Measurements from ENCODE around the gene TMTC4.

TMTC4 gene

GRCh38 chr13:100667894-100668293 lies 6.7 kb downstream of the TMTC4 start:
- CTCF ChIA-PET = no interaction called here
- no peaks in the 10 kb centered on the region for H3K9me3 ChIP-seq (ENCODE audit: control insufficient read depth, insufficient read depth, low read depth, low read length)
- peaks cover 9 to 56% of the 10 kb centered on the region in 2 experiments for H3K36me3 ChIP-seq (ENCODE audit: control insufficient read depth in 2 of 2, insufficient read depth in 1 of 2, low read length in 2 of 2)
- POLR2A ChIA-PET = no interaction called here
- TF ChIP-seq ZNF18 (tag by site-specific recombination; IDR thresholded peaks at IDR 0.05) (no peak), ZNF561 (tag by site-specific recombination; IDR thresholded peaks at IDR 0.05; ENCODE audit: borderline replicate concordance) (no peak), ZNF623 (tag by site-specific recombination; IDR thresholded peaks at IDR 0.05) (no peak), ZNF426 (tag by site-specific recombination; IDR thresholded peaks at IDR 0.05) (no peak), ZNF747 (tag by site-specific recombination; IDR thresholded peaks at IDR 0.05) (no peak), GLIS1 (tag by site-specific recombination; IDR thresholded peaks at IDR 0.05) (no peak), KLF9 (tag by site-specific recombination; IDR thresholded peaks at IDR 0.05; ENCODE audit: low read depth) (no peak), ZNF501 (tag by site-specific recombination; IDR thresholded peaks at IDR 0.05) (no peak), MEIS1 (CRISPR knock-in tag; IDR thresholded peaks at IDR 0.05; ENCODE audit: borderline replicate concordance) (no peak)
- no peaks in the 10 kb centered on the region for H3K4me1 ChIP-seq (ENCODE audit: control insufficient read depth, insufficient read depth, low read length)
- H3K4me3 ChIP-seq (ENCODE audit: low read depth, low read length) = no peak overlapping the region
- no peak overlapping the region for H3K27ac ChIP-seq (ENCODE audit: extremely low read depth, low read depth, low read length)

- Histone ChIP-seq H3K36me3 (ENCODE audit: control insufficient read depth in 2 of 2, insufficient read depth in 1 of 2, low read length in 2 of 2) (peaks cover 9 to 63% of the 10 kb centered on the region in 2 experiments), H3K27ac (ENCODE audit: extremely low read depth, low read depth, low read length) (no peak overlapping the region), H3K4me3 (ENCODE audit: low read depth, low read length) (no peak overlapping the region), H3K9me3 (ENCODE audit: control insufficient read depth, insufficient read depth, low read depth, low read length) (no peaks in the 10 kb centered on the region), H3K4me1 (ENCODE audit: control insufficient read depth, insufficient read depth, low read length) (no peaks in the 10 kb centered on the region)
- ChIA-PET CTCF (no interaction called here), POLR2A (no interaction called here)
- TF ChIP-seq ZNF701 (tag by site-specific recombination; IDR thresholded peaks at IDR 0.05) (no peak), ZNF362 (tag by site-specific recombination; IDR thresholded peaks at IDR 0.05) (no peak), ZNF202 (tag by site-specific recombination; IDR thresholded peaks at IDR 0.05; ENCODE audit: borderline replicate concordance) (no peak), SCRT2 (tag by site-specific recombination; IDR thresholded peaks at IDR 0.05) (no peak), ZNF157 (tag by site-specific recombination; IDR thresholded peaks at IDR 0.05) (no peak), ZNF624 (tag by site-specific recombination; IDR thresholded peaks at IDR 0.05) (no peak), PATZ1 (tag by site-specific recombination; IDR thresholded peaks at IDR 0.05) (no peak), INSM2 (tag by site-specific recombination; IDR thresholded peaks at IDR 0.05) (no peak), ZFP37 (tag by site-specific recombination; IDR thresholded peaks at IDR 0.05) (no peak), ZNF623 (tag by site-specific recombination; IDR thresholded peaks at IDR 0.05) (no peak), ZBTB10 (tag by site-specific recombination; IDR thresholded peaks at IDR 0.05) (no peak), ZNF560 (tag by site-specific recombination; IDR thresholded peaks at IDR 0.05; ENCODE audit: borderline replicate concordance) (no peak), MEIS1 (CRISPR knock-in tag; IDR thresholded peaks at IDR 0.05; ENCODE audit: borderline replicate concordance) (no peak), ZNF341 (tag by site-specific recombination; IDR thresholded peaks at IDR 0.05; ENCODE audit: low read depth) (no peak), OVOL3 (tag by site-specific recombination; IDR thresholded peaks at IDR 0.05) (no peak), OSR2 (tag by site-specific recombination; IDR thresholded peaks at IDR 0.05) (no peak), ZNF366 (tag by site-specific recombination; conservative IDR thresholded peaks at IDR 0.05) (no peak), ZNF610 (tag by site-specific recombination; IDR thresholded peaks at IDR 0.05; ENCODE audit: borderline replicate concordance) (no peak)
Measured at GRCh38 chr13:100666124-100666523, 8.5 kb downstream of the TMTC4 start.
